SU-DHL-6 (cell line): Measurements from ENCODE around the gene GZMM.

ENCODE experiments used
- H2AFZ ChIP-seq: fragments of 200-600 bp; sonication (generic); 2 replicates; pipeline ENCODE4 v1.6.1; 2014; ENCODE audit warnings: low read depth, mild to moderate bottlenecking, moderate library complexity, mixed read lengths, antibody characterized with exemption, low read length; ENCODE audit not compliant: severe bottlenecking
- H3F3A ChIP-seq: fragments of 200-600 bp; shearing (Covaris generic); 2 replicates; pipeline ENCODE4 v1.6.0; 2016; ENCODE audit warnings: antibody characterized with exemption, mild to moderate bottlenecking; ENCODE audit not compliant: insufficient read depth
- H3K27ac ChIP-seq: fragments of 200-600 bp; sonication (generic); 2 replicates; pipeline ENCODE4 v1.5.1; 2016; ENCODE audit warnings: low read depth, mild to moderate bottlenecking, low read length, moderate library complexity, mixed read lengths
- H3K27me3 ChIP-seq: fragments of 200-600 bp; sonication (generic), shearing (Covaris generic); 2 replicates; pipeline ENCODE4 v1.6.0; 2014; ENCODE audit warnings: mild to moderate bottlenecking, low read length
- H3K36me3 ChIP-seq: fragments of 200-600 bp; sonication (generic); 2 replicates; pipeline ENCODE4 v1.6.1; 2014; ENCODE audit warnings: mild to moderate bottlenecking, low read length, mixed read lengths
- H3K4me2 ChIP-seq: fragments of 300-600, 200-600 bp; shearing (Covaris generic), sonication (generic); 2 replicates; pipeline ENCODE4 v1.6.0; 2014; ENCODE audit warnings: low read length, low read depth, mild to moderate bottlenecking; ENCODE audit not compliant: poor library complexity, severe bottlenecking
- H3K4me3 ChIP-seq: fragments of 200-600 bp; sonication (generic); 2 replicates; pipeline ENCODE4 v1.5.1; 2014; ENCODE audit warnings: antibody characterized with exemption, low read length, mild to moderate bottlenecking, mixed read lengths; ENCODE audit not compliant: insufficient read depth, poor library complexity, severe bottlenecking
- H3K79me2 ChIP-seq: fragments of 200-600 bp; sonication (generic); 2 replicates; pipeline ENCODE4 v1.6.1; 2014; ENCODE audit warnings: mild to moderate bottlenecking, low read length, moderate library complexity; ENCODE audit not compliant: insufficient read depth
- H3K9ac ChIP-seq: fragments of 200-600 bp; sonication (generic); 2 replicates; pipeline ENCODE4 v1.7.0; 2014; ENCODE audit warnings: mild to moderate bottlenecking, low read length
- H3K9me2 ChIP-seq: fragments of 200-600 bp; sonication (generic); replicated peaks from 2 replicates; pipeline ENCODE4 v1.6.1; 2014; ENCODE audit warnings: low read length; ENCODE audit not compliant: insufficient read depth
- H3K9me3 ChIP-seq: fragments of 200-600 bp; sonication (generic); 2 replicates; pipeline ENCODE4 v1.6.1; 2014; ENCODE audit warnings: low read length, mixed read lengths; ENCODE audit not compliant: insufficient read depth
- H4K20me1 ChIP-seq: fragments of 200-600 bp; sonication (generic); 2 replicates; pipeline ENCODE4 v1.6.1; 2014; ENCODE audit warnings: low read depth, mild to moderate bottlenecking, antibody characterized with exemption, low read length, moderate library complexity, mixed read lengths
- CTCF ChIP-seq: fragments of 200-600 bp; sonication (generic); IDR thresholded peaks from one replicate; pipeline ENCODE4 v1.5.1; 2017; ENCODE audit warnings: antibody characterized with exemption, mild to moderate bottlenecking, low read length, moderate library complexity; ENCODE audit not compliant: insufficient read depth, poor library complexity, severe bottlenecking
- EZH2phosphoT487 ChIP-seq: fragments of 200-600 bp; sonication (generic), shearing (Covaris generic); conservative IDR thresholded peaks from 2 replicates; pipeline ENCODE4 v1.6.1; 2018; ENCODE audit warnings: mild to moderate bottlenecking, antibody characterized with exemption, low read length, moderate library complexity, mixed read lengths

GZMM gene

GRCh38 chr19:572140-572742 lies 28.4 kb downstream of the GZMM start, which contains the start of gene BSG:
TSS of gene BSG (plus strand) at chr19:572596. CDS start at chr19:572635, 39 bp downstream.
- no peaks in the 10 kb centered on the region for H4K20me1 ChIP-seq
- H3K27ac ChIP-seq, result peak within 1 kb of the TSS; percentile 88
- peak within 1 kb of the TSS; percentile 70 for H3K4me3 ChIP-seq
- peaks cover 45% of the 10 kb centered on the region for H3K79me2 ChIP-seq
- H3K4me2 ChIP-seq, result peak within 1 kb of the TSS; percentile 83
- no peaks in the 10 kb centered on the region for H3K9me2 ChIP-seq
- peaks cover 14% of the 10 kb centered on the region for H3F3A ChIP-seq
- no peaks in the 10 kb centered on the region for H3K36me3 ChIP-seq
- no peaks in the 10 kb centered on the region for H3K27me3 ChIP-seq
- H3K9me3 ChIP-seq, result no peaks in the 10 kb centered on the region
- no peak for TF ChIP-seq CTCF
- no peak for TF ChIP-seq EZH2phosphoT487
- H2AFZ ChIP-seq, result peak within 1 kb of the TSS; percentile 92
- peak within 1 kb of the TSS; percentile 80 for H3K9ac ChIP-seq

- H3K4me3 ChIP-seq, result peak overlapping the region; percentile 70
- H3K27ac ChIP-seq, result peak overlapping the region; percentile 41
- H3K79me2 ChIP-seq, result peaks cover 52% of the 10 kb centered on the region
Measured at GRCh38 chr19:572743-573518, 29.1 kb downstream of the GZMM start.

GRCh38 chr19:573519-573825 lies 29.6 kb downstream of the GZMM start:
- peaks cover 14% of the 10 kb centered on the region for H3F3A ChIP-seq
- H3K36me3 ChIP-seq, result no peaks in the 10 kb centered on the region
- H3K4me2 ChIP-seq, result peak overlapping the region; percentile 53
- H3K9ac ChIP-seq, result peak overlapping the region; percentile 80
- H3K27me3 ChIP-seq, result no peaks in the 10 kb centered on the region
- H3K79me2 ChIP-seq, result peaks cover 57% of the 10 kb centered on the region
- TF ChIP-seq CTCF, result no peak
- no peak for TF ChIP-seq EZH2phosphoT487
- H3K4me3 ChIP-seq, result peak overlapping the region; percentile 70
- no peak overlapping the region for H3K27ac ChIP-seq
- H4K20me1 ChIP-seq, result no peaks in the 10 kb centered on the region
- no peak overlapping the region for H2AFZ ChIP-seq
- no peaks in the 10 kb centered on the region for H3K9me2 ChIP-seq
- no peaks in the 10 kb centered on the region for H3K9me3 ChIP-seq

More at GRCh38 chr19:572743-573518, 29.1 kb downstream of the GZMM start:
- Histone ChIP-seq H3K9me2 (no peaks in the 10 kb centered on the region), H3K9ac (peak overlapping the region; percentile 80), H3K9me3 (no peaks in the 10 kb centered on the region), H3K27me3 (no peaks in the 10 kb centered on the region), H4K20me1 (no peaks in the 10 kb centered on the region), H3K4me2 (peak overlapping the region; percentile 53), H3F3A (peaks cover 14% of the 10 kb centered on the region), H3K36me3 (no peaks in the 10 kb centered on the region), H2AFZ (peak overlapping the region; percentile 17)
- TF ChIP-seq EZH2phosphoT487 (no peak), CTCF (no peak)
